ENCODE data around the gene GPC6.
"Not testable (repeated sequence)": the region's sequence is repeated elsewhere in the genome, so short reads cannot be mapped to it uniquely, and the experiment has no call there.

Gene GPC6

DNA sequence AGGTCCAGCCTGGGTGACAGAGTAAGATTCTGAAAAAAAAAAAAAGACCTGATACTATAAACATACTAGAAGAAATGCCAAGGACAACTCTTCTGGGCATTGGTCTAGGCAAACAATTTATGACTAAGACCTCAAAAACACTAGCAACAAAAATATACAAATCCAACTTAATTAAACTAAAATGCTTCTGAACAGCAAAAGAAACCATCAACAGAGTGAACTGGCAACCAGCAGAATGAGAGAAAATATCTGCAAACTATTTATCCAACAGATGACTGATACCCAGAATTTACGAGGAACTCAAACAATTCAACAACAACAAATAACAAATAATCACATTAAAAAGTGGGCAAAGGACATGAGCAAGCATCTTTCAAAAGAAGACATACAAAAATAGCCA, 26.8 kb upstream of the GPC6 start:
- H3K27me3 ChIP-seq (ENCODE audit: insufficient read depth, low read length), result no peaks in the 10 kb centered on the region
- no peak overlapping the region for H3K4me3 ChIP-seq (ENCODE audit: low read depth, low read length, poor library complexity, severe bottlenecking)
- TF ChIP-seq, protein P1, sequence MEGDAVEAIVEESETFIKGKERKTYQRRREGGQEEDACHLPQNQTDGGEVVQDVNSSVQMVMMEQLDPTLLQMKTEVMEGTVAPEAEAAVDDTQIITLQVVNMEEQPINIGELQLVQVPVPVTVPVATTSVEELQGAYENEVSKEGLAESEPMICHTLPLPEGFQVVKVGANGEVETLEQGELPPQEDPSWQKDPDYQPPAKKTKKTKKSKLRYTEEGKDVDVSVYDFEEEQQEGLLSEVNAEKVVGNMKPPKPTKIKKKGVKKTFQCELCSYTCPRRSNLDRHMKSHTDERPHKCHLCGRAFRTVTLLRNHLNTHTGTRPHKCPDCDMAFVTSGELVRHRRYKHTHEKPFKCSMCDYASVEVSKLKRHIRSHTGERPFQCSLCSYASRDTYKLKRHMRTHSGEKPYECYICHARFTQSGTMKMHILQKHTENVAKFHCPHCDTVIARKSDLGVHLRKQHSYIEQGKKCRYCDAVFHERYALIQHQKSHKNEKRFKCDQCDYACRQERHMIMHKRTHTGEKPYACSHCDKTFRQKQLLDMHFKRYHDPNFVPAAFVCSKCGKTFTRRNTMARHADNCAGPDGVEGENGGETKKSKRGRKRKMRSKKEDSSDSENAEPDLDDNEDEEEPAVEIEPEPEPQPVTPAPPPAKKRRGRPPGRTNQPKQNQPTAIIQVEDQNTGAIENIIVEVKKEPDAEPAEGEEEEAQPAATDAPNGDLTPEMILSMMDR (IDR thresholded peaks at IDR 0.05; ENCODE audit: low read length), result no peak
- TF ChIP-seq EZH2 (IDR thresholded peaks at IDR 0.05; ENCODE audit: borderline replicate concordance, low read length), result no peak
- H3K4me1 ChIP-seq (ENCODE audit: insufficient read depth, low read length, severe bottlenecking), result no peaks in the 10 kb centered on the region
- no peak overlapping the region for H3K27ac ChIP-seq (ENCODE audit: low read depth, low read length, poor library complexity, severe bottlenecking)
- no peaks in the 10 kb centered on the region for H3F3A ChIP-seq (ENCODE audit: insufficient read depth, low read length)
- H4K20me1 ChIP-seq (ENCODE audit: insufficient read depth, low read length), result no peaks in the 10 kb centered on the region
- H3K9ac ChIP-seq (ENCODE audit: low read length), result no peak overlapping the region
- H3K79me2 ChIP-seq (ENCODE audit: insufficient read depth, low read length), result no peaks in the 10 kb centered on the region
- H2AFZ ChIP-seq (ENCODE audit: low read length), result no peak overlapping the region
- H3K9me3 ChIP-seq (ENCODE audit: low read length), result no peaks in the 10 kb centered on the region
- no peaks in the 10 kb centered on the region; the same call in 1 of the 2 replicates for H3K9me2 ChIP-seq (ENCODE audit: low read depth, low read length)
- H3K36me3 ChIP-seq (ENCODE audit: insufficient read depth, low read length), result no peaks in the 10 kb centered on the region
- no peak overlapping the region for H3K4me2 ChIP-seq (ENCODE audit: low read length)

DNA sequence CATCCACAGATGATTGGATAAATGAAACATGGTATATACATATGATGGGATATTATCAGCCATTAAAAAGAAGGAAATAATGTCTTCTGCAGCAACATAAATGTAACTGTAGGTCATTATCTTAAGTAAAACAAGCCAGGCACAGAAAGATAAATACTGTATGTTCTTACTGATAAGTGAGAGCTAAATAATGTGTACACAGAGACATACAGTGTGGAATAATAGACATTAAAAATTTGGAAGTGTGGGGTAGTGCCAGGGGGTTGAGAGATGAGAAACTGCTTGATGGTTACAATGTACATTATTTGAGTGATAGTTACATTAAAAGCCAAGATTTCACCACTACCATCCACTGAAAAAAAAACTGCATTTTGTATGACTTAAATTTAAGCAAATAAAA, 26.0 kb upstream of the GPC6 start:
- no peaks in the 10 kb centered on the region; the same call in 1 of the 2 replicates for H3K9me2 ChIP-seq (ENCODE audit: low read depth, low read length)
- TF ChIP-seq, protein P1 (IDR thresholded peaks at IDR 0.05; ENCODE audit: low read length), result no peak
- TF ChIP-seq EZH2 (IDR thresholded peaks at IDR 0.05; ENCODE audit: borderline replicate concordance, low read length), result no peak

DNA sequence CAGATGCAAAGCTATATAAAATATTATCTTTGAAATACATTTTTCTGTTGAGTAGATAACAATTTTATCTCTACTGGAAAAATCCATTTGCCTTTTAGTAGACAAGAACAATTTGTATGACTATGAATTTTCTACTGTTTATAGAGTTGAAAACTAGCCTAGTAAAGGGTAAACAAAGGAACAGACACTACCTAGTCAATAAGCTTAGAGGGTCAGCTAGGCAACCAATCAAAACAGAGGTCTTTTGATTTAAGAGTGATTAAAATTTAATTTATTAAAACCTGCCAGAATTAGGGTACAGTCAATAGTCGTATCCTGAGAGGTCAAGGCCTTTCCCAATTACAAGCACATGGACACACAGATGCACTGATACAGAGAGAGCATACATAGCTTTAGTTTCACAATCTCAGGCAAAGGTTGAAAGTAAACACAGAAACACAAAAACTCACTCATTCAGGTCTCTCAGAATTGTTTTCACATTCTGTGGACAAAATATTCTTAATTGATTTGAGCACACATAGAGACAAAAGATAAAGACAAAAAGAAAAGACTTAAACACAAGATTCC, 24.5 kb upstream of the GPC6 start:
- Histone ChIP-seq H3K79me2 (ENCODE audit: insufficient read depth, low read length) (no peaks in the 10 kb centered on the region), H3K4me2 (ENCODE audit: low read length) (no peak overlapping the region), H3K4me3 (ENCODE audit: low read depth, low read length, poor library complexity, severe bottlenecking) (no peak overlapping the region), H3F3A (ENCODE audit: insufficient read depth, low read length) (no peaks in the 10 kb centered on the region), H3K27me3 (ENCODE audit: insufficient read depth, low read length) (no peaks in the 10 kb centered on the region), H3K9ac (ENCODE audit: low read length) (no peak overlapping the region), H3K27ac (ENCODE audit: low read depth, low read length, poor library complexity, severe bottlenecking) (no peak overlapping the region), H4K20me1 (ENCODE audit: insufficient read depth, low read length) (no peaks in the 10 kb centered on the region), H2AFZ (ENCODE audit: low read length) (no peak overlapping the region), H3K36me3 (ENCODE audit: insufficient read depth, low read length) (no peaks in the 10 kb centered on the region), H3K9me3 (ENCODE audit: low read length) (no peaks in the 10 kb centered on the region), H3K4me1 (ENCODE audit: insufficient read depth, low read length, severe bottlenecking) (no peaks in the 10 kb centered on the region), H3K9me2 (ENCODE audit: low read depth, low read length) (no peaks in the 10 kb centered on the region; the same call in 1 of the 2 replicates)
- TF ChIP-seq EZH2 (IDR thresholded peaks at IDR 0.05; ENCODE audit: borderline replicate concordance, low read length), result no peak
- TF ChIP-seq, protein P1 (IDR thresholded peaks at IDR 0.05; ENCODE audit: low read length), result no peak

More for the DNA sequence above, 26.0 kb upstream of the GPC6 start:
- Histone ChIP-seq H4K20me1 (ENCODE audit: insufficient read depth, low read length) (no peaks in the 10 kb centered on the region), H2AFZ (ENCODE audit: low read length) (no peak overlapping the region), H3K4me3 (ENCODE audit: low read depth, low read length, poor library complexity, severe bottlenecking) (no peak overlapping the region), H3K9ac (ENCODE audit: low read length) (no peak overlapping the region), H3K79me2 (ENCODE audit: insufficient read depth, low read length) (no peaks in the 10 kb centered on the region), H3F3A (ENCODE audit: insufficient read depth, low read length) (no peaks in the 10 kb centered on the region), H3K36me3 (ENCODE audit: insufficient read depth, low read length) (no peaks in the 10 kb centered on the region), H3K9me3 (ENCODE audit: low read length) (no peaks in the 10 kb centered on the region), H3K4me2 (ENCODE audit: low read length) (no peak overlapping the region), H3K27ac (ENCODE audit: low read depth, low read length, poor library complexity, severe bottlenecking) (no peak overlapping the region), H3K27me3 (ENCODE audit: insufficient read depth, low read length) (no peaks in the 10 kb centered on the region), H3K4me1 (ENCODE audit: insufficient read depth, low read length, severe bottlenecking) (no peaks in the 10 kb centered on the region)

DNA sequence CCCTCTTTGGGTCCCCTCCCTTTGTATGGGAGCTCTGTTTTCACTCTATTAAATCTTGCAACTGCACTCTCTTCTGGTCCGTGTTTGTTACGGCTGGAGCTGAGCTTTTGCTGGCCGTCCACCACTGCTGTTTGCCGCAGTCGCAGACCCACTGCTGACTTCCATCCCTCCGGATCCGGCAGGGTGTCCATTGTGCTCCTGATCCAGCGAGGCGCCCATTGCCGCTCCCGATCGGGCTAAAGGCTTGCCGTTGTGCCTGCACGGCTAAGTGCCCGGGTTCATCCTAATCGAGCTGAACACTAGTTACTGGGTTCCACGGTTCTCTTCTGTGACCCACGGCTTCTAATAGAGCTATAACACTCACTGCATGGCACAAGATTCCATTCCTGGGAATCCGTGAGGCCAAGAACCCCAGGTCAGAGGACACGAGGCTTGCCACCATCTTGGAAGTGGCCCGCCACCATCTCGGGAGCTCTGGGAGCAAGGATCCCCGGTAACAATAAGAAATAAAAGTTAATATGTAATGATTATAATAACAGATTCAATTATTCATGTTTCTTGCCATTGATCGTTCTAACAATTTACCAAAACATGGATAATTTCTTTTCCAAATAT, 19.7 kb upstream of the GPC6 start:
- H3K9ac ChIP-seq (ENCODE audit: low read length); H3F3A ChIP-seq (ENCODE audit: insufficient read depth, low read length); H3K79me2 ChIP-seq (ENCODE audit: insufficient read depth, low read length); H3K4me1 ChIP-seq (ENCODE audit: insufficient read depth, low read length, severe bottlenecking); H3K9me2 ChIP-seq (ENCODE audit: low read depth, low read length); H3K27ac ChIP-seq (ENCODE audit: low read depth, low read length, poor library complexity, severe bottlenecking); H3K36me3 ChIP-seq (ENCODE audit: insufficient read depth, low read length); H3K4me3 ChIP-seq (ENCODE audit: low read depth, low read length, poor library complexity, severe bottlenecking); H3K9me3 ChIP-seq (ENCODE audit: low read length); H3K4me2 ChIP-seq (ENCODE audit: low read length); H2AFZ ChIP-seq (ENCODE audit: low read length); H3K27me3 ChIP-seq (ENCODE audit: insufficient read depth, low read length); H4K20me1 ChIP-seq (ENCODE audit: insufficient read depth, low read length): not testable (repeated sequence)

Measured in OCI-LY1 (cell line).